NCI-H460 (cell line): ENCODE results near the gene UNC93A. TPM values are rescaled to one million over a fixed set of nuclear protein-coding genes. Genes with fewer than 3 reads are reported as not detected.
"Not testable (repeated sequence)": the region's sequence is repeated elsewhere in the genome, so short reads cannot be mapped to it uniquely, and the experiment has no call there.

Experiments used
- DNase-seq: peaks from one replicate; pipeline ENCODE4 v3.0.0-alpha.2; 2016; ENCODE audit warnings: low read depth; ENCODE audit errors: extremely low read depth
- total RNA-seq: library from RNA; depleted of rRNA; stranded (reverse); fragments of >200 nt; shearing (Covaris generic); gene quantifications from 2 replicates; pipeline ENCODE4 v1.2.3, GENCODE V29; 2014

The UNC93A gene
- total RNA-seq, 1 experiment from 2014 or later: not detected

GRCh38 chr6:167307342-167307955 is 16.3 kb downstream of the UNC93A start:
- DNase-seq: no peak

- no peak for DNase-seq
Measured at GRCh38 chr6:167308207-167308606, 17.1 kb downstream of the UNC93A start.

- DNase-seq: not testable (repeated sequence)
Measured at GRCh38 chr6:167309355-167310192, 18.5 kb downstream of the UNC93A start.

GRCh38 chr6:167311286-167311685 is 20.2 kb downstream of the UNC93A start:
- no peak for DNase-seq

GRCh38 chr6:167311691-167312090 is 20.6 kb downstream of the UNC93A start:
- not testable (repeated sequence) for DNase-seq

GRCh38 chr6:167314180-167314821 is 23.2 kb downstream of the UNC93A start:
- DNase-seq: no peak

- DNase-seq: no peak
Measured at GRCh38 chr6:167317172-167317571, 26.1 kb downstream of the UNC93A start.

GRCh38 chr6:167318354-167318753 is 27.2 kb downstream of the UNC93A start:
- not testable (repeated sequence) for DNase-seq

GRCh38 chr6:167318856-167319255 is 27.7 kb downstream of the UNC93A start:
- DNase-seq: not testable (repeated sequence)

GRCh38 chr6:167319856-167320753 is 29.0 kb downstream of the UNC93A start:
- DNase-seq: not testable (repeated sequence)

- DNase-seq: not testable (repeated sequence)
Measured at GRCh38 chr6:167320754-167321056, 29.6 kb downstream of the UNC93A start.

GRCh38 chr6:167321185-167321584 is 30.1 kb downstream of the UNC93A start:
- DNase-seq: not testable (repeated sequence)

GRCh38 chr6:167323111-167323510 is 32.0 kb downstream of the UNC93A start:
- no peak for DNase-seq

GRCh38 chr6:167324111-167324510 is 33.0 kb downstream of the UNC93A start:
- no peak for DNase-seq

GRCh38 chr6:167325766-167326165 is 34.7 kb downstream of the UNC93A start:
- DNase-seq: no peak

- no peak for DNase-seq
Measured at GRCh38 chr6:167327391-167327790, 36.3 kb downstream of the UNC93A start.

GRCh38 chr6:167328086-167328485 is 37.0 kb downstream of the UNC93A start:
- no peak for DNase-seq

- DNase-seq: no peak
Measured at GRCh38 chr6:167329014-167329413, 37.9 kb downstream of the UNC93A start.

- DNase-seq: no peak
Measured at GRCh38 chr6:167330750-167331149, 39.6 kb downstream of the UNC93A start.

- no peak for DNase-seq
Measured at GRCh38 chr6:167331565-167331964, 40.5 kb downstream of the UNC93A start.
